Raji (cell line): Measurements from ENCODE around the gene CDH15.

Experiments
- POLR2A ChIP-seq: IDR thresholded peaks from 2 replicates; pipeline ENCODE4 v1.6.1; 2011; ENCODE audit warnings: low read depth, low read length, control low read depth; ENCODE audit not compliant: insufficient read depth

Gene CDH15

DNA sequence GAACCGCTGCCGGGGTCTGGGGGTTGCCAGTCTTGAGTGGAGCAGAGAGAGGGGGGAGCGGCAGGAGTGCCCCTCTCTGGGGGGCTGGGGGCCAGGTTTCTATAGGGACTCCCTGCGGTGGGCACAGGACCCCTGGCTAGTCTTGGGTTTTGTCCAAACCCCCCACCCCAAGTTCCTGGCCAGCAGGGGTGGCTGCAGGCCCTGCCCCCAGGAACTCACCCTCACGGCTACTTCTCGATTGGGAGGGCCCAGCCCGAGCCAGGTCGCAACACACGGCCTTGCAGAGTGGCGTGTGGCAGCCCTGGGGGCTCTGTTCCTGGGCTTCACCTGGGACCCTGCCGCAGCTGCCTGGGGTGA, 601 bp downstream of the CDH15 start:
- TF ChIP-seq POLR2A, result no peak

- no peak for TF ChIP-seq POLR2A
Measured at GRCh38 chr16:89172528-89173173, 1.1 kb downstream of the CDH15 start.

- no peak for TF ChIP-seq POLR2A
Measured at GRCh38 chr16:89173174-89173921, 1.8 kb downstream of the CDH15 start.

- no peak for TF ChIP-seq POLR2A
Measured at GRCh38 chr16:89174055-89174827, 2.7 kb downstream of the CDH15 start.

DNA sequence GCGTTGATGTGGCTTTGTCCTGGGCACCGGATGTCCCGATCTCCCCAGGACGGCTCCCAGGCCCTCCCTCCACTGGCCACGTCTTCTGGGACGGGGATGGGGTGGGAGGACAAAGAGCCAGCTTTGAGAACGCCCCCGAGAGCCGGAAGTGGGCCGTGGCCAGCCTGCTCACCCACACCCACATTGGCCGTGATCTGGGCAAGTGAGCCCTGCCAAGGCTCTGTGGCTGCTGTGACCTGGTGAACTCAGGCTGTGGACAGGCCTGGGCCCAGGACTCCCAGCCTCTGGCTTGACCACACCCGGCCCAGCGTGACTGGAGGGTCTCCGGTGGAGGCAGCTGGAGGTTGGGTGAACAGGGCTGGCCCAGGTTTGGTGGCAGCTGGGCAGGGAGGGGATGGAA, 3.3 kb downstream of the CDH15 start:
- TF ChIP-seq POLR2A, result no peak

GRCh38 chr16:89175280-89176146, 4.0 kb downstream of the CDH15 start:
- TF ChIP-seq POLR2A, result no peak

DNA sequence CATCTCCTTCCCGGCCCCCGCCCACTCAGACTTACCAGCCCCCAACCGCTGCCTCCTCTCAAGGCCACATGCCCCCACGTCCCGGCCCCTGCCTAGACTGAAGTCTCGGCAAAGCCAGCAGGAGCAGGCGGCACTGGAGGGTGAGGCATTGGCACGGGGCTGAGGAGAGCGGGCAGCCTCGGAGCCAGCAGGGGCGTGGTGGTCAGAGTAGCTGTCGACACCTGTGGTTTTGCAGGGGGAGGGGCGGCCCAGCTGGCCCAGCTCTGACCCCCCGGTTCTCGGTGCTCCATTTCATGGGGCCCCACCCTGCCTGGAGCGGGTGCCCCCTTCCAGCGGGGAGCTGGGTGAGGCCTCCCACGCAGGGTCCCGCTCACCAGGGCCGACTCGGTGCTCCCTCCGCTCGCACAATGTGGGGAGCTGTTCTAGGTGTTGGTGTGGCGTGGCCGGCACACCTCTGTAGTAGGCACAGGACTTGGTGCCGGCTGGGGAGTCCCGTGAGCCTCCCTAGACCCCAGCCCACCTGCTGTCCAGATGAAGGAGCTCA, 4.7 kb downstream of the CDH15 start:
- TF ChIP-seq POLR2A, result no peak

- no peak for TF ChIP-seq POLR2A
Measured at GRCh38 chr16:89176717-89177116, 5.2 kb downstream of the CDH15 start.

- no peak for TF ChIP-seq POLR2A
Measured at GRCh38 chr16:89177501-89177900, 6.0 kb downstream of the CDH15 start.

DNA sequence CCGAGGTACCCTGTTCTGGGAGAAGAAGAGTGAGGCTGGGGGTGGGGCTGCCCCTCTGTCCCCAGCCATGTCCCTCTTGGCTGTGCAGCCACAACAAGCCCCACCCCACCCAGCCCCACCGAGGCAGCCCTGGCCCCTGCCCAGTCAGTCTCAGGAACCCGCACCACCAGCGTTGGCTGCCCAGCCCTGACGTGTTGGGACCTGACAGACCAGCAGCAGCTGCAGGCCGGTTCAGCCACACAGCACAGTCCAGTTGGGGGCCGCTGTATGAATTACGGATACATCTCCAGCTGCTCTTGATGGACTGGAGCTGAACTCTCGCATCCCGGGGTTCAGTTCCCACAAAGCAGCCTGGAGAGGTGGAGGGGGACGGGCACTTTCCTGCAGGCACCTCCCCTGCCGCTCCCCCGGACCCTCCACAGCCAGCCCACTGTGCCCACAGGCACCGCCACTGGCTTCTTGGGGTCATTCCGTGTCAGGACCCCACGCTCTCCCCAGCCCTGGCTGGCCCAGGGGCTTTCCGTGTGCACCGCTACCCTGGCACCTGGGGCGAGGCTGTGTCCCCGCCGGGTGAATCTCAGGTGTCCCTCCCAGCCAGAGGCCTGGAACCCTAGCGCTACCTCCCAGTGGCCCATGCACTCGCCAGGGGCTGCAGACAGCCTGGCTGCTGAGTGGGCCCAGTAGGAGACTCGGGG, 7.1 kb downstream of the CDH15 start:
- TF ChIP-seq POLR2A, result no peak

DNA sequence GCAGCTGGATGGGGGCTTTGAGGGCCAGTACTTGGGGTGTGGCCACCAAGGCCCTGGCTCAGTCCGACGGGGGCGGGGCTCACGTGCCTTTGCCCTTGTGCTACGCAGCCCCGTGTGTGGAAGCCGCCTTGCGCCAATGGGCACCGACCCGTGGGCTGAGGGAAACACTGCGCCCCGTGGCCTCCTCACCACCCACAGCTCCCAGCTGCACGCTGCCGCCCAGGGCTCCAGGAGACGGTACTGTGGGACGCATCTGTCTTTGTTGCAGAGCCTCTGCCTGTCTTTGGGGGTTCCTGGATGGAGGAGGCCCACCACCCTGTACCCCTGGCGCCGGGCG, 7.6 kb downstream of the CDH15 start:
- TF ChIP-seq POLR2A, result no peak

DNA sequence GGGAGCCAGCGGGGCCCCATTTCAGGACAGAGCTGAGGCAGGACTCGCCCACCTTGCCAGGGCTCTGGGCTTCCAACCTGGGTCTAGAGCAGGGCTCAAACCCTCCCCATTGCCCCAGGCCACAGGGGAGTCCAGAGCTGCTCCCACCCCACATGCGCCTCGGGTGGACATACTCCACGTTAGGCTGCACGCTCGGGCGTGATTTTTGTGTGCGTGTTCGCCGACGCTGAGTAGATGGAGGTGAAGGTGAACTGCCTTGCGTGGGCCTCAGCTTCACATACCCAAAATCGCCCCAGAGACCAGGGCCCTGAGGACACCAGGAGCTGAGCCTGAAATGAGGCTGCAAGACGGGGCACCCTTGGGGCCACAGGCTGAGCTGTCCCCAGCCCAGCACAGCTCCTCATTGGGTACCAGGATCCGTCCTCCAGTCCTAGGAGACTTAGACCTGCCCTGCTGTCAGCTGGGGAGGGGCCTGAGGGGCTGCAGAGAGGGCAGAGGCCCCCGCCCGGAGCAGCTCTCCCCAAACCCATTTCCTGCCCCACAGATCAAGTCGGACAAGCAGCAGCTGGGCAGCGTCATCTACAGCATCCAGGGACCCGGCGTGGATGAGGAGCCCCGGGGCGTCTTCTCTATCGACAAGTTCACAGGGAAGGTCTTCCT, 8.2 kb downstream of the CDH15 start:
- TF ChIP-seq POLR2A, result no peak

- no peak for TF ChIP-seq POLR2A
Measured at GRCh38 chr16:89183463-89183862, 11.9 kb downstream of the CDH15 start.
